ENCODE results near the gene NME5.
"Not testable (repeated sequence)": the region's sequence is repeated elsewhere in the genome, so short reads cannot be mapped to it uniquely, and the experiment has no call there.

The NME5 gene

DNA sequence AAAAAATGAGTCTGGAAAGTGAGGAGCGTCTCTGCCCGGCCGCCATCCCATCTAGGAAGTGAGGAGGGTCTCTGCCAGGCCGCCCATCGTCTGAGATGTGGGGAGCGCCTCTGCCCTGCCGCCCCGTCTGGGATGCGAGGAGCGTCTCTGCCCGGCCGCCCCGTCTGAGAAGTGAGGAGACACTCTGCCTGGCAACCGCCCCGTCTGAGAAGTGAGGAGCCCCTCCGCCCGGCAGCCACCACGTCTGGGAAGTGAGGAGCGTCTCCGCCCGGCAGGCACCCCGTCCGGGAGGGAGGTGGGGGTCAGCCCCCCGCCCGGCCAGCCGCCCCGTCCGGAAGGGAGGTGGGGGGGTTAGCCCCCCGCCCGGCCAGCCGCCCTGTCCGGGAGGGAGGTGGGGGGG lies 69.2 kb downstream of the NME5 start:
- not testable (repeated sequence) for DNase-seq

DNA sequence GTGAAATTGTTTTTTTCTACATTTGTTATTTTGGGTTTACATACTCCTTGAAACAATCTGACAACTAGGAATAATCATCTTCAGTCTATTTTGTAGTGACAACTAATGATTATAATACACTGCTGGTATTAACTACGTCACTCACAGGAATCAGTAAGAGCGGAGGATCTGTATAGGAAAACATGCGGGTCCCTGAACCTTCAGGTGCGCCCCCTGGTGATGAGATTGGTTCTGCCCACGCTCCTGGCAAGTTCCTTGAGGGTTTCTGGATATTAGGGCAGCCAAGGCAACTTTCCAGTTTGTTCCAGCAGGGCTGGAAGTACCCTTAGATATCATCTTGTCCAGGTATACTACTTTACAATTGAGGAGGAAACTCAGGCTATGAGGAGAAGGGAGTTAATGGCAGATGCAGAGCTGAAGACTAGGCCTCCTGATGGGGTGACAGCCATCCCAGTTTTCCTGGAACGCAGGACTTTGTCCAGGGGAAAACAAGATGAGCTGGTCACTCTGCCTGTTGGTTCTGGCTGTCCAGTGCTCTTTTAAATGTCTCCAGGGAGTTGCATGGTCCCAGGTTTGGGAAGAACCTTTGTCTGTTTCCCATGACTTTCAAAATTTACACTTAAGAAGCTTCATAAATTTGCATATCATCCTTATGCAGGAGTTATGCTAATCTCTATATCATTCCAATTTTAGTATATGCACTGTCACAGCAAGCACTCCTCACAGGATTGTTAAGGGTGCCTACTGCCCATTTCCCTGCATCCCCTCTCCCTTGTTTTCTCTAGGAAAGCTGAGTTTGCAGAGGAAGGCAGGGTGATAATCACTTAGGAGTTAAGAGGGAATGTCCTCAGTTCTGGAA lies 70.3 kb downstream of the NME5 start:
- no peak for DNase-seq

DNA sequence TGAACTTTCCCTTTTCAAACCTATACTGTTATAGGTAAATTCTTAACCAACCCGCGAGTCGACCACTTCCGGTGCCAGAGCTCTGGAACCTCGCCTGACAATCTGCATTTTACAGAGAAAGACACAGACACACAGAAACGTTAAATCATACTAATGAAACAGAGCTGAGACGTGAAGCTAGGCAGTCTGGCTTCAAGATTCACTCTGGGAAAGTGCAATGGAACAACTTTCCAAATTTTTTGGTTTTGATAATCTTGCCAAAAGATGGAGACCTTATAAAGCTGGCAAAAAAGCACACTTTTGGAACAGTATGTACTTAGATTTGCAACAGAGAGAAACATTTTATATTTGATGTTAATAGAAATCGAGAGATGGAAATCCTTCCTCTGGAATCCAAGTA lies 71.3 kb downstream of the NME5 start:
- DNase-seq: no peak
